Fibroblast of lung (primary cell): ENCODE data around the gene CCDC73. TPM values are rescaled to one million over a fixed set of nuclear protein-coding genes. Genes with fewer than 3 reads are reported as not detected.
"Not testable (repeated sequence)": the region's sequence is repeated elsewhere in the genome, so short reads cannot be mapped to it uniquely, and the experiment has no call there.

Experiments used
- DNase-seq, 2 donors: peaks; one replicate each; pipeline versions ENCODE4 v3.0.0 to v3.0.0-alpha.2; 2010; ENCODE audit warnings: low read depth in 2 of 2
- H2AFZ ChIP-seq: 2 replicates; pipeline ENCODE4 v1.5.1; 2012; ENCODE audit warnings: low read length, control low read depth, inconsistent platforms
- H3K27ac ChIP-seq: 2 replicates; pipeline ENCODE4 v1.5.1; 2011; ENCODE audit warnings: low read length, control low read depth; ENCODE audit not compliant: insufficient read depth
- H3K27me3 ChIP-seq: 2 replicates; pipeline ENCODE4 v1.5.1; 2011; ENCODE audit warnings: mild to moderate bottlenecking, low read length; ENCODE audit not compliant: control insufficient read depth, insufficient read depth
- H3K36me3 ChIP-seq: 2 replicates; pipeline ENCODE4 v1.5.1; 2011; ENCODE audit warnings: low read length; ENCODE audit not compliant: control insufficient read depth, insufficient read depth
- H3K4me1 ChIP-seq: 2 replicates; pipeline ENCODE4 v1.5.1; 2011; ENCODE audit warnings: low read length; ENCODE audit not compliant: control insufficient read depth, insufficient read depth; ENCODE audit errors: extremely low read depth
- H3K4me2 ChIP-seq: 2 replicates; pipeline ENCODE4 v1.5.1; 2011; ENCODE audit warnings: low read length, control low read depth; ENCODE audit not compliant: insufficient read depth; ENCODE audit errors: extremely low read depth
- H3K4me3 ChIP-seq, 4 experiments: fragments of 200-600 bp in 1 of 4; sonication (generic) in 1 of 4; replicated peaks in 1 of 4; 2 replicates each; pipeline ENCODE4 v1.5.1; 2011 to 2016; ENCODE audit warnings: low read length in 4 of 4, low read depth in 3 of 4, mild to moderate bottlenecking in 3 of 4, control low read depth in 2 of 4, inconsistent platforms in 1 of 4, mixed read lengths in 1 of 4; ENCODE audit not compliant: insufficient read depth in 1 of 4; ENCODE audit errors: control extremely low read depth in 1 of 4
- H3K79me2 ChIP-seq: 2 replicates; pipeline ENCODE4 v1.5.1; 2012; ENCODE audit warnings: mild to moderate bottlenecking, low read length, inconsistent platforms; ENCODE audit not compliant: control insufficient read depth, insufficient read depth
- H3K9ac ChIP-seq: 2 replicates; pipeline ENCODE4 v1.5.1; 2011; ENCODE audit warnings: mild to moderate bottlenecking, low read length, control low read depth; ENCODE audit not compliant: insufficient read depth
- H3K9me3 ChIP-seq: 2 replicates; pipeline ENCODE4 v1.5.1; 2012; ENCODE audit warnings: low read depth, low read length; ENCODE audit not compliant: control insufficient read depth, insufficient read depth
- H4K20me1 ChIP-seq: 2 replicates; pipeline ENCODE4 v1.5.1; 2011; ENCODE audit warnings: low read length; ENCODE audit not compliant: control insufficient read depth, insufficient read depth; ENCODE audit errors: extremely low read depth
- EZH2 ChIP-seq: IDR thresholded peaks from 2 replicates; pipeline ENCODE4 v1.5.1; 2012; ENCODE audit warnings: low read length, control low read depth, mild to moderate bottlenecking; ENCODE audit errors: missing control alignments
- polyA plus RNA-seq, 2 donors: library from polyadenylated mRNA; depleted of rRNA in 1 of 2; stranded (reverse) in 1 of 2; unstranded in 1 of 2; fragments of >200 nt; gene quantifications; 2 replicates each; pipeline ENCODE4 v1.2.1, GENCODE V29; 2011 to 2012; ENCODE audit warnings: missing spikeins in 1 of 2
- total RNA-seq: library from RNA; depleted of rRNA; stranded (reverse); fragments of >200 nt; gene quantifications from 2 replicates; pipeline ENCODE4 v1.2.1, GENCODE V29; 2014
- TF ChIP-seq, protein P1 (sequence below), 2 donors: IDR thresholded peaks in 1 of 2; conservative IDR thresholded peaks in 1 of 2; 1 replicate in 1 of 2; 2 replicates in 1 of 2; pipeline ENCODE4 v1.5.1; 2011 to 2012; ENCODE audit warnings: low read length in 2 of 2, control low read depth in 1 of 2, inconsistent platforms in 1 of 2, low read depth in 1 of 2, mild to moderate bottlenecking in 1 of 2

Gene CCDC73
- total and polyA plus RNA-seq, 2 donors (not counting 1 experiment from before 2014, with no cell fraction given), result under 0.01 TPM; not detected in 1

DNA sequence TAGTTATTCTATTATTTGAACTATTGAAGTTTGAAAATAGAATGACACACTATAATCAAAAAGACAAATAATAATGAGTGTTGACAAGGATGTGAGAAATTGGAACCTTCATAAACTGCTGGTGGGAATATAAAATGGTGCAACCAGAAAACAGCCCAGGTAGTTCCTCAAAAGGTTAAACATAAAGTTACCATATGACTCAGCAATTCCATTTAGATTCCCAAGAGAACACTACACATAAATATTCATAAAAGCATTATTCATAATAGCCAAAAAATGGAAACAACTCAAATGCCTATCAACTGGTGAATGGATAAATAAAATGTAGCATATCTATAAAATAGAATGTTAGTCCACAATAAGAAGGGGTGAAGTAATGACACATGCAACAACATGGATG lies 21.7 kb downstream of the CCDC73 start:
- Histone ChIP-seq H3K9me3 (no peaks in the 10 kb centered on the region), H3K27ac (no peak overlapping the region), H4K20me1 (no peaks in the 10 kb centered on the region), H3K4me1 (no peaks in the 10 kb centered on the region), H3K79me2 (no peaks in the 10 kb centered on the region), H2AFZ (no peak overlapping the region), H3K27me3 (no peaks in the 10 kb centered on the region), H3K9ac (no peak overlapping the region), H3K36me3 (no peaks in the 10 kb centered on the region), H3K4me2 (no peak overlapping the region), H3K4me3 (no peak overlapping the region)
- no peak for DNase-seq
- TF ChIP-seq, protein P1, sequence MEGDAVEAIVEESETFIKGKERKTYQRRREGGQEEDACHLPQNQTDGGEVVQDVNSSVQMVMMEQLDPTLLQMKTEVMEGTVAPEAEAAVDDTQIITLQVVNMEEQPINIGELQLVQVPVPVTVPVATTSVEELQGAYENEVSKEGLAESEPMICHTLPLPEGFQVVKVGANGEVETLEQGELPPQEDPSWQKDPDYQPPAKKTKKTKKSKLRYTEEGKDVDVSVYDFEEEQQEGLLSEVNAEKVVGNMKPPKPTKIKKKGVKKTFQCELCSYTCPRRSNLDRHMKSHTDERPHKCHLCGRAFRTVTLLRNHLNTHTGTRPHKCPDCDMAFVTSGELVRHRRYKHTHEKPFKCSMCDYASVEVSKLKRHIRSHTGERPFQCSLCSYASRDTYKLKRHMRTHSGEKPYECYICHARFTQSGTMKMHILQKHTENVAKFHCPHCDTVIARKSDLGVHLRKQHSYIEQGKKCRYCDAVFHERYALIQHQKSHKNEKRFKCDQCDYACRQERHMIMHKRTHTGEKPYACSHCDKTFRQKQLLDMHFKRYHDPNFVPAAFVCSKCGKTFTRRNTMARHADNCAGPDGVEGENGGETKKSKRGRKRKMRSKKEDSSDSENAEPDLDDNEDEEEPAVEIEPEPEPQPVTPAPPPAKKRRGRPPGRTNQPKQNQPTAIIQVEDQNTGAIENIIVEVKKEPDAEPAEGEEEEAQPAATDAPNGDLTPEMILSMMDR (conservative IDR thresholded peaks at IDR 0.05 in 1 of 2, IDR thresholded peaks at IDR 0.05 in 1 of 2; ENCODE audit: low read depth in 1 of 2, low read length in 2 of 2), result no peak
- no peak for TF ChIP-seq EZH2

DNA sequence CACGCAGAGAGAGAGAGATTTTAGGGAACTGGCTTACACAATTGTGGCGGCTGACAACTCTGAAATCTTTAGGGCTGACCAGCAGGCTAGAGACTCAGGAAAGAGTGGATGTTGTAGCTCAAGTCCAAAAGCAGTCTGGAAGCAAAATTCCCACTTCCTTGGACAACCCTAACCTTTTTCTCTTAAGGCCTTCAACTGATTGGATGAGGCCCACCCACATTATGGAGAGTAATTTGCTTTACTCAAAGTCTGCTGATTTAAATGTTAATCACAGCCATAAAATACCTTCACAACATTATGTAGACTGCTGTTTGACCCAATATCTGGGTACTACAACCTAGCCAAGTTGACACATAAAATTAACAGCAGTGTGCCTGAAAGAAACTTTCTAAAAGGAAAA lies 32.7 kb downstream of the CCDC73 start:
- not testable (repeated sequence) for H2AFZ ChIP-seq, H3K27me3 ChIP-seq, H4K20me1 ChIP-seq, H3K4me2 ChIP-seq, H3K4me3 ChIP-seq, H3K27ac ChIP-seq, H3K9ac ChIP-seq, H3K4me1 ChIP-seq, H3K9me3 ChIP-seq, H3K79me2 ChIP-seq, H3K36me3 ChIP-seq, DNase-seq

DNA sequence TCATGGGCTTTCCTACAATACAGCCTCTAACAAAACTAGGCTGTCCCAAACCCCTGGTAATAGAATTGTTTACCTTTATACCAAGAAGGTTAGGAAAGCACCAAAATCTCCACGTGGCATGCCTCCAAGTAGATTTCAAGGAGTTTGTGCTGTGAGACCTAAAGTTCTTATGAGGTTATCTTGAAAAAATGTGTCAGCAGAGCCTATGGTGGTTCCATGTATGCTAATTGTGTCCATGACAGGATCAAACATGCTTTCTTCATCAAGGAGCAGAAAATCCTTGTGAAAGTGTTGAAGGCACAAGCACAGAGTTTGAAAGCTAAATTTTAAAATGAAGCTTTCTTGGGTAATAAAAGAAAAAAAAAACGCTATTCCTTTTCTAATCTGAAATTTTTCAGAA lies 36.2 kb downstream of the CCDC73 start:
- Histone ChIP-seq H3K4me2 (no peak overlapping the region), H3K27ac (no peak overlapping the region), H3K27me3 (no peaks in the 10 kb centered on the region), H3K36me3 (no peaks in the 10 kb centered on the region), H3K9me3 (no peaks in the 10 kb centered on the region), H3K9ac (no peak overlapping the region), H3K4me1 (no peaks in the 10 kb centered on the region), H4K20me1 (no peaks in the 10 kb centered on the region), H3K4me3 (no peak overlapping the region), H2AFZ (no peak overlapping the region), H3K79me2 (no peaks in the 10 kb centered on the region)
- TF ChIP-seq EZH2, result no peak
- TF ChIP-seq, protein P1 (conservative IDR thresholded peaks at IDR 0.05 in 1 of 2, IDR thresholded peaks at IDR 0.05 in 1 of 2; ENCODE audit: low read depth in 1 of 2, low read length in 2 of 2), result no peak
- no peak for DNase-seq

DNA sequence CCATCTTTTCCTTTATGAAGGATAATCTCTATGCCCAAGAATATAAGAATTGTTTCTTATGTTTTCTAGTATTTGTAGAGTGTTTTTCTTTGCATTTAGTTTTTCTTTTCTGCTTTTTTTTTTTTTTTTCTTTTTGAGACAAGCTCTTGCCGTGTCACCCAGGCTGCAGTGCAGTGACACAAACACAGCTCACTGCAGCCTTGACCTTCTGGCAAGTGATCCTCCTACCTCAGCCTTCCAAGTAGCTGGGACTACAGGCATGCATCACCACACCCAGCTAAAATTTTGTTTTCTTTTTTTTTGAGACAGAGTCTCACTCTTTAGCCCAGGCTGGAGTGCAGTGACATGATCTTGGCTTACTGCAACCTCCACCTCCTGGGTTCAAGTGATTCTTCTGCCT lies 41.3 kb downstream of the CCDC73 start:
- H3K4me2 ChIP-seq, H3K4me3 ChIP-seq, H3K4me1 ChIP-seq, DNase-seq, H3K27me3 ChIP-seq, H3K79me2 ChIP-seq, H3K9ac ChIP-seq, H3K27ac ChIP-seq, H3K36me3 ChIP-seq, H2AFZ ChIP-seq, H4K20me1 ChIP-seq, H3K9me3 ChIP-seq: not testable (repeated sequence)
